OCI-LY1 (cell line): Measurements from ENCODE around the gene ETV3L.

Experiments
- EZH2 ChIP-seq: fragments of 200-600 bp; sonication (generic), shearing (Covaris generic); IDR thresholded peaks from 2 replicates; pipeline ENCODE4 v1.8.0; 2017; ENCODE audit warnings: borderline replicate concordance, mixed run types, mild to moderate bottlenecking, antibody characterized with exemption, low read length, moderate library complexity, mixed read lengths
- TF ChIP-seq, protein P1 (sequence below): fragments of 200-600 bp; sonication (generic), shearing (Covaris generic); IDR thresholded peaks from 2 replicates; pipeline ENCODE4 v1.5.1; 2017; ENCODE audit warnings: mild to moderate bottlenecking, antibody characterized with exemption, low read length, moderate library complexity, mixed read lengths

DNA sequence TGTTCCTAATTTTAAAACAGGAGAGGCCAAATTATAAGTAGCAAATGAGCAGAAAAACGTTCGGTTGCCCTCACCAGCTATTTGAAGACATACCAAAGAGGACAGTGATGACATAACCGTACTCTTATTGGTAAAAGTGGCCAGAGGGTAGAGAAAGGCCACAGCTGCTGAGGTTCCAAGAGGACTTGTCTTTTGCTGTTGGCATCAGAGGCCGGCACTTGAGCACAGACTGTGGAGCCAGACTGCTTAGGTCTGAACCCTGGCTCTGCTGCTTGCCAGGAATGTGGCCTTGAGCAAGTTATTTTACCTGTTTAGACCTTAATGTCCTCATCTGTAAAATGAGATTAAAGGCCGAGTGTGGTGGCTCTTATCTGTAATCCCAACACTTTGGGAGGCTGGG lies 14.9 kb downstream of the ETV3L start:
- TF ChIP-seq EZH2: no peak
- TF ChIP-seq, protein P1, sequence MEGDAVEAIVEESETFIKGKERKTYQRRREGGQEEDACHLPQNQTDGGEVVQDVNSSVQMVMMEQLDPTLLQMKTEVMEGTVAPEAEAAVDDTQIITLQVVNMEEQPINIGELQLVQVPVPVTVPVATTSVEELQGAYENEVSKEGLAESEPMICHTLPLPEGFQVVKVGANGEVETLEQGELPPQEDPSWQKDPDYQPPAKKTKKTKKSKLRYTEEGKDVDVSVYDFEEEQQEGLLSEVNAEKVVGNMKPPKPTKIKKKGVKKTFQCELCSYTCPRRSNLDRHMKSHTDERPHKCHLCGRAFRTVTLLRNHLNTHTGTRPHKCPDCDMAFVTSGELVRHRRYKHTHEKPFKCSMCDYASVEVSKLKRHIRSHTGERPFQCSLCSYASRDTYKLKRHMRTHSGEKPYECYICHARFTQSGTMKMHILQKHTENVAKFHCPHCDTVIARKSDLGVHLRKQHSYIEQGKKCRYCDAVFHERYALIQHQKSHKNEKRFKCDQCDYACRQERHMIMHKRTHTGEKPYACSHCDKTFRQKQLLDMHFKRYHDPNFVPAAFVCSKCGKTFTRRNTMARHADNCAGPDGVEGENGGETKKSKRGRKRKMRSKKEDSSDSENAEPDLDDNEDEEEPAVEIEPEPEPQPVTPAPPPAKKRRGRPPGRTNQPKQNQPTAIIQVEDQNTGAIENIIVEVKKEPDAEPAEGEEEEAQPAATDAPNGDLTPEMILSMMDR: no peak
